NCI-H2107 treated with DMSO at 0.1 percent for 48 hours (cell line): Measurements from ENCODE around the gene PPFIBP1.
"Not testable (repeated sequence)": the region's sequence is repeated elsewhere in the genome, so short reads cannot be mapped to it uniquely, and the experiment has no call there.

Source experiments
- DNase-seq: peaks from one replicate; lab custom pipeline; 2025; ENCODE audit not compliant: unreplicated experiment; lab: John Stamatoyannopoulos, UW

Gene PPFIBP1

DNA sequence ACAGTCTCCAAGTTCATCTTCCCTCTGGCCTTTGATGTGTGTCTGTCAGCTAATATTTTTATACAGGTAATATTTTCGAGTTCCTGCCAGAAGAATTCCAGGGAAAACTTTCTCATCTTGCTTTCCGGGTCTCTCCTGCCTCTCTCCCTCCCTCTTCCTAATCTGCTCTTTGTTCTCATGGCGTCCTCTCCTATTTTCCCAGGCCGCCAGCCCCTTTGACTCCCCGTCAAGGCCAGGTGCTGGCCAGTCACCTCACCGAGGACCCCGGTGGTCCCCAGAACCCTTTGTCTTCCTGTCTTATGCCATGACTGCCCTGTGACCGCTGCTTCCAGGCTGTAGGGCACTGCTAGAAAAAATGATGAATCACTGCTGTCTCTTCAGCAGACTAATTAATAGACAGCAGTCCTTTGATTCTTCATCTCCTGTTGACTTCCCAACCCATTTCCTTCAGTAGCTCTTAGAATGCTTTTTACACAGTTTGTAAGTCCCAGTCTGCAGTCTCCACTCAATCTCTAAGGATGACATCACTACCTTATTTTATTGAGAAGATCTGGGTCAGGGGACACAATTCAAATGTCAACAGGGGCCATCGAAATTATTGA lies 40.7 kb downstream of the PPFIBP1 start:
- no peak for DNase-seq

DNA sequence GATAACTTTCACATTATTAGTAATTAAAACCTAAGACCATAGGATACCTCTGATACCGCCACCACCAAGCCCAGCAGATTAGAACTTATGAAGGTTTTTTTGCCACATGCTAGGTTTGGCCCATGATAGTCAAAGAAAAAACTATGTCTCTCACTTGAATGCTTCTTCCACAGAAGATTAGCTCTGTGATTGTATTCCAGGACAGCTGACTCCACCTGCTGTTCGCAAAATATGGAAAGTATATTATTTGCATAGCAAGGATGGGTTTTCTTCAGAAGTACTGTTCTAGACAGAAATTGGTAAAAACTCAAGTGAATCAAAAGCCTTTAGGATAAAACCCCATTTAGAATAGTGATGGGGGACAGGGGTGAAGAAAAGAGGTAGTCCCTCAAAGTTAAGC lies 42.2 kb downstream of the PPFIBP1 start:
- no peak for DNase-seq

DNA sequence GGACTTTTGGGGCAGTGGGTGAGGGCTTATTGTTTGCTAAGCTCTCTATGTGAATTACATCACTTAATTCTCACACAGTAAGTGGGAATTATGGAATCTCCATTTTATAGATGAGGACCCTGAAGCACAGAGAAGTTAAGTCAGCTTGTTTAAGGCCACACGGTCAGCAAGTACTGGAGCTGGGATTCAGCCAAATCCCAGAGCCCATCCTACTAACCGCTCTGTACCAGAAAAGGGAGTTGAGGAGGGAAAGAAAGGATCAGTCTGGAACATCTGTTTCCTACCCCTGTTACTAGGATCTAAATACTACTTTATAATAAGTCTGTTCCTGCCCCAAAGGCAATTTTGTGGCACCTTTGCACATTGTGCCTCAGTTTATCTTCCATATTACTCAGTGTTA lies 42.6 kb downstream of the PPFIBP1 start:
- no peak for DNase-seq

DNA sequence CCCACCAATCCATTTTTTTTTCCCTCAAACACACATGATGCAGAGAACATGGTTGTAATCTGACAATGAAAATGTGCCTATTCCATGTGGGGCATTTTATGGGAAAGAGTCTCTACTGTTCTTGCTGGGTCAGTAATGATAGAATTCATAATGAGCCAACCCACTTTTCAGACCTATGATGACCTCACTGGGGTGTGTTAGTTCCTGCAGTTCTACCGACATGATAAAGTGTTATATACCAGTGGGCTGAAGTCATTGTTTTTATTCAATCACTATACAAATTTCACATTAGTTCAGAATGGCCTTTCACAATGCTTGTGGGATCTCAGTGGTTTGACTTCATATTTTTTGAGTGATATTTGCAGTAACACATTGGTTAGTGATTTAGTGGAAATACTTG lies 47.5 kb downstream of the PPFIBP1 start:
- DNase-seq = no peak

DNA sequence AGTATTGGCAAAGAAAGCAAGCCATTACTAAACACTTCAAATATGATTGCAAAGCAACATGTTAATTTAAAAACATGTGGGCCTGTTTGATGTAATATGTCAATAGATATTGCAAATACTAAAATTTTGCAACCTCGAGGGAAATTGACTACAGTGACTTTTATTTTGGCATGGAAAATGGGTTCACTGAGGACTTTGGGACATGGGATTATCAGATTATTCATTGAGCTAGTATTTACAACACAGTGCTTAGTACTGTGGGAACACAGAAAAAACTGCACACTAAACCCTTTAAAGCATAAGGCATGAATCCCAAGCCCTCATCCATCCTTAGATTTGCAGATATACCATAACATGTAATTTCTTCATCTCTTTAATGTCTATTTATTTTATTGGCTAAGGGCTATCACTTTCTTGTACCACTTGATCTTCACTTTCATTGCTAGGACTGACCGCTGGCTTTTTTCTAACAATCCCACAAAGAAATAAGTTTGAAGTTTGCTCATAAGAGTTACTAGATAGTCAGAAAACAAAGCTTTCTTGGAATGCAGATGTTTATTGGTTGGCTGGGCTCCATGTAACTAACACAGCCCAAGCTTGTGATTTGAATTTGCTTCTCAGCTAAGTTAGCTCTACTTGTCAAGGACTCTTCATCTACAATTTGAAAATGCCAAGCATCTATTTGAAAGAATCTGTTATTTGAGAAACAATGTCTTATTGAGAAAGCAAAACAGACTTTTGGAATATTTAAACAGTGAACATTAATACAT lies 48.7 kb downstream of the PPFIBP1 start:
- no peak for DNase-seq

DNA sequence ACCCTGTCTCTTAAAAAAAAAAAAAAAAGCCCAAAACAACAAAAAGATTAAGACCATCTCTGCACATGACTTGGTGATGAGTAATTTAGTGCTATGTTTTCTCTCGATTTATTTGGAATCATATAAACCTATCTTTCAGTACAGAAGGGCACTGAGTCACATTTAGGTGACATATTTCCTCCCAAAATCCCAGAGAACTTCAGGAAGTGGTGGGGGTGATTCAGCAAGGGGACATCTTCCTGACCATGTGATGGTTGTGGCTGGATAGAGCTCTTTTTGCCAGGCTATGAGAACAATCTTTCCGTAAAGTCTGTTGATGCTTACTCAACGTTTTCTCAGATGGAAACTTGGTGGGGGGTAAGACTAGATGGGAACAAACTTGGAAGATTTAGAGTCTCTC lies 50.0 kb downstream of the PPFIBP1 start:
- no peak for DNase-seq

DNA sequence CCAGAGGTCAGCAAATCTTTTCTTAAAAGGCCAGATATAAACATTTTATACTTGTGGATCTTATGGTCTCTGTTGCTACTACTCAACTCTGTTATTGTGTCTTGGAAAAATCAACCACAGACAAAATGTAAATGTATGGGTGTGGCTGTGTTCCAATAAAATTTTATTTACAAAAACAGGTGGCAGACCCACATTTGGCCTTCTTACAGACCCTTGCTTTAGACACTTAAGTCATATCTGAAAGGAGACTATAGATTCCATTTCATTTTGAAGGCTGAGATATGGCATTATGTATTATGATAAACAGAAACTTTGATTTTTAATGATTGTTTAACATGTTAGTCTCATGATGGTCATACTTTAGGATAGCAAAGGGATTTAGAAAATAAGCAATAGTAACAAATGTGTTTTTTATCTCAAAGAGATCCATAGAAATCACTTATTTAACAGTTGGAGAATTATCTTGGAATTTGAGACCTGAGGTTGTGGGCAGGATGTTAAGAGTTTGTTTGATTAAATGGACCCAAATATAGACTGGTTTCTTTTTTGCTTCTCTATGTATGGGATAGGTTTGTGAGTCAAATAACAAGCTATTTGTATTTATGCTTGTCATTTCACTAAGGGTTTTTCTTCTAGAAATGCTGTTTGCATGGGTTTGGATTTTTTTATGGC lies 51.2 kb downstream of the PPFIBP1 start:
- no peak for DNase-seq

GRCh38 chr12:27575762-27576118 lies 51.7 kb downstream of the PPFIBP1 start:
- DNase-seq = no peak

- DNase-seq = no peak
Observed at GRCh38 chr12:27576667-27577347, 52.8 kb downstream of the PPFIBP1 start.

- no peak for DNase-seq
Observed at GRCh38 chr12:27577688-27578087, 53.7 kb downstream of the PPFIBP1 start.

- no peak for DNase-seq
Observed at GRCh38 chr12:27578689-27579372, 54.8 kb downstream of the PPFIBP1 start.

GRCh38 chr12:27580561-27581330 lies 56.7 kb downstream of the PPFIBP1 start:
- DNase-seq = no peak

GRCh38 chr12:27581331-27581671 lies 57.3 kb downstream of the PPFIBP1 start:
- DNase-seq = not testable (repeated sequence)

DNA sequence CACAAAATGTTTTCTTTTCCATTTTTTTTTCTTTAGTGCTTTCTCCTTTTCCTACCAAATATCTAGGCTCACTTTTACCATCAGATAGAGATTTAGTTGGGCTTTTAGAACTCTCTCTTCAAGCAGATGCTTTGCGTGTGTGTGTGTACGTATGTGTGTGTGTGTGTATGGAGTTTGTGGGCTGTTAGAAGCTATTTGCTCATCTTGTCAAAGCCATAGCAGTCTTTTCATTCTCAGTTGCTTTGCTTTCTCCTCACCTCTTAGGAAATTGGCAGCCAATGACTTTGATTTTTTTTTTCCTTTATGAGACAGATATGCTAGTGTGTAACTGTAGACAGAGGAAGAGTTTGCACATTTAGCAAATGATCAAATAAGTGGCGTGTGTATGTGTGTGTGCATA lies 57.8 kb downstream of the PPFIBP1 start:
- DNase-seq = not testable (repeated sequence)

DNA sequence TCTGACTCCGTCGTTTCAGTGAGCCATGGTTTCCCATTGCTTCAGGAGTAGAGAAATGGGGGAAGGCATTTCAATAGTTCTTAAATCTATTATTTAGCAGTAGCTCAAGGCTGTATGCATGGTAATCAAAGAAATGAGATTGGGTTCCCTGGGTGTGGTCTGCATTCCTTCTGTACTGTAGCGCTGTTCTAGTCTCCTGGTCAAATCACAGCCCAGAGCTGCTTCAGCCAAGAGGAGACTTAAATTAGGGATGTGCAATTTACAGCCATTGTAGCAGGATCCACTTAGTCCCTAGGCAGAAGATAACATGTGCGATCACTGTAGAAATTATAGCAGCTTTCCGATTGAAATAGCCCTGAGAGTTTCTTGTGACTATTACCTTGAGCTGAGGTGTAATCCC lies 58.4 kb downstream of the PPFIBP1 start:
- not testable (repeated sequence) for DNase-seq

- DNase-seq = no peak
Observed at GRCh38 chr12:27583057-27583797, 59.2 kb downstream of the PPFIBP1 start.

GRCh38 chr12:27583981-27584380 lies 60.0 kb downstream of the PPFIBP1 start:
- no peak for DNase-seq

GRCh38 chr12:27585739-27586265 lies 61.8 kb downstream of the PPFIBP1 start:
- DNase-seq = no peak

DNA sequence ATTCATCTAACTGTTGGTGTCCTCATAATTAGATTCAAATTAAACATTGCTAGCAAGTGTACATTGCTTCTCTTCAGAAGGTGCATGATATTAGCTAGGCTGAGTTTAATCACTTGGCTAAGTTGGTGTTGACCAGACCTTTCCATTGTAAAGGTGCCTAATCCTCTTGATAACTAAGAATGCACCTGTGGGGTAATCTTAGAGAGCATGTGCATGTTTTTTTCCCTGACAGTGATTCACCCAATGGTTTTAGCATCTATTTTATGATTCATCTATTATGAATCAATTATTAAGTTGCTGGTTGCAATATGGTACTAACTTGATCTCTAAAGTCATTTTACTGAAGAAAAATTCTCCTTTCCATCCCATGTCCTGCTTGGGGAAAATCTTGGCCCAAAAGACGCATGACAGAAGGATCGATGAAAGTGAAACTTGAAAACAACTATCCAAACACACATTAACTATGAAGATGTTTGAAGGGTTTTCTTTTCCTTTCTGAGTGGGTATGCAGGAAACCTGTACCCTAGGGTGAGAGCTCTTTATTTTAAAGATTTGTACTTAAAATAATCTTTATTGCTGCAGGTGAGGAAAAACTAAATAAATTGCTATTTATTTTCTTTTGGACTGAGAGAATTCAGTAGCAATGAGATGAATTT lies 64.2 kb downstream of the PPFIBP1 start:
- DNase-seq = not testable (repeated sequence)
